Bronchial epithelial cell (primary cell): ENCODE results near the gene PCDHGC3. TPM values are rescaled to one million over a fixed set of nuclear protein-coding genes. Genes with fewer than 3 reads are reported as not detected.

ENCODE experiments used
- DNase-seq: peaks from one replicate; pipeline ENCODE4 v3.0.0-alpha.2; 2010; ENCODE audit warnings: low read depth
- FAIRE-seq: peaks from 2 replicates; lab custom pipeline; 2011; peaks lifted over from hg19 to GRCh38; lab: Jason Lieb, UNC
- H3K27me3 ChIP-seq: 2 replicates; pipeline ENCODE4 v1.5.1; 2011; ENCODE audit warnings: low read length; ENCODE audit not compliant: control insufficient read depth, insufficient read depth
- H3K36me3 ChIP-seq: 2 replicates; pipeline ENCODE4 v1.5.1; 2011; ENCODE audit warnings: low read length; ENCODE audit not compliant: control insufficient read depth, insufficient read depth
- H3K4me3 ChIP-seq: 2 replicates; pipeline ENCODE4 v1.5.1; 2011; ENCODE audit warnings: mild to moderate bottlenecking, low read depth, low read length, control low read depth
- CTCF ChIP-seq: IDR thresholded peaks from 2 replicates; pipeline ENCODE4 v1.5.1; 2011; ENCODE audit warnings: mild to moderate bottlenecking, moderate library complexity, low read length, control low read depth, inconsistent platforms; ENCODE audit not compliant: insufficient read depth, severe bottlenecking
- total RNA-seq: library from RNA; depleted of rRNA; stranded (reverse); fragments of >200 nt; gene quantifications from 2 replicates; pipeline ENCODE4 v1.2.1, GENCODE V29; 2014

Gene PCDHGC3
- total RNA-seq, 1 donor from 2014 or later, result 9.5 TPM

GRCh38 chr5:141511771-141512325, 36.1 kb downstream of the PCDHGC3 start:
- Histone ChIP-seq H3K36me3 (peaks cover 12% of the 10 kb centered on the region), H3K4me3 (no peak overlapping the region), H3K27me3 (no peaks in the 10 kb centered on the region)
- FAIRE-seq, result peak; percentile 43
- TF ChIP-seq CTCF, result no peak
- no peak for DNase-seq

GRCh38 chr5:141512390-141512910, 36.7 kb downstream of the PCDHGC3 start:
- DNase-seq (peak; percentile 65), FAIRE-seq (no peak)
- H3K4me3 ChIP-seq, result peak overlapping the region; percentile 44
- peaks cover 12% of the 10 kb centered on the region for H3K36me3 ChIP-seq
- H3K27me3 ChIP-seq, result no peaks in the 10 kb centered on the region
- TF ChIP-seq CTCF, result peak; percentile 93

- Histone ChIP-seq H3K27me3 (no peaks in the 10 kb centered on the region), H3K4me3 (peak overlapping the region; percentile 44), H3K36me3 (peaks cover 12% of the 10 kb centered on the region)
- DNase-seq, result peak; percentile 52
- FAIRE-seq, result peak; percentile 86
- TF ChIP-seq CTCF, result no peak
These were observed 37.3 kb downstream of the PCDHGC3 start for GRCh38 chr5:141512911-141513626.

- no peak for TF ChIP-seq CTCF
- H3K27me3 ChIP-seq, result no peaks in the 10 kb centered on the region
- H3K4me3 ChIP-seq, result peak overlapping the region; percentile 44
- DNase-seq (peak; percentile 82), FAIRE-seq (no peak)
- H3K36me3 ChIP-seq, result peaks cover 12% of the 10 kb centered on the region
These were observed 38.0 kb downstream of the PCDHGC3 start for GRCh38 chr5:141513627-141514329.

- peak; percentile 97 for DNase-seq
- peaks cover 12% of the 10 kb centered on the region for H3K36me3 ChIP-seq
These were observed 38.8 kb downstream of the PCDHGC3 start for GRCh38 chr5:141514330-141515133.

More at GRCh38 chr5:141514330-141515133, 38.8 kb downstream of the PCDHGC3 start:
- Histone ChIP-seq H3K4me3 (no peak overlapping the region), H3K27me3 (no peaks in the 10 kb centered on the region)
- TF ChIP-seq CTCF, result no peak
- FAIRE-seq, result peak; percentile 13
